Measurements from ENCODE around the gene MMP11.

The MMP11 gene

GRCh38 chr22:23745791-23746190 lies 26.9 kb upstream of the MMP11 start:
- no peak for TF ChIP-seq CTCF (IDR thresholded peaks at IDR 0.05; ENCODE audit: borderline replicate concordance, control extremely low read depth, extremely low read depth, insufficient read depth, missing control alignments)
- DNase-seq (ENCODE audit: low spot score) = no peak
- in situ Hi-C loops (cut with MboI; ENCODE audit: low sequenced_read_pairs, unreplicated experiment) = no loop called here

DNA sequence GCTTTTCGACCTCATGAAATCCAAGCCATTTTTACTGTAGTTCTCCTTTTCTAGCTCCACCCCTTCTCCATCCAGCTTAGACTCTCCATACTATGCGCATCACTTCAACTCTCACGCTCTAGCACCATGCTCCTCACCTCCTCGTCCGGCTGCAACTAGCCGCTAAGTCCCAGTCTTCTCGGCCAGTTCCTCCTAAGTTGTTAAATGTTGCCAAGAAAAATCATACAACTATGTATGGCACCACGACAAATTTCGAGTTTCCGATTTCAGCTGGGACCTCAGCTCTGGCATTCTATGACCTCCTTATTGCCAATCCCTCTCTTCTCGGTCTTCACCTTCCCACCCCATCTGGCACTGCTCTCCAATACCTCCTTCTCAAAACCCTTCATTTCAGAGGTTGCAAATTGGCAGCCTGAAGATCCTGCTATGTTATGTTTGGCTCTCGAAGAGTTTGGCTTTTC lies 22.8 kb upstream of the MMP11 start:
- in situ Hi-C loops (cut with MboI; ENCODE audit: low sequenced_read_pairs, unreplicated experiment) = no loop called here
- peak; percentile 16 for DNase-seq (ENCODE audit: low spot score)
- no peak for TF ChIP-seq CTCF (IDR thresholded peaks at IDR 0.05; ENCODE audit: borderline replicate concordance, control extremely low read depth, extremely low read depth, insufficient read depth, missing control alignments)

GRCh38 chr22:23750367-23750713 lies 22.3 kb upstream of the MMP11 start:
- in situ Hi-C loops (cut with MboI; ENCODE audit: low sequenced_read_pairs, unreplicated experiment) = no loop called here
- TF ChIP-seq CTCF (IDR thresholded peaks at IDR 0.05; ENCODE audit: borderline replicate concordance, control extremely low read depth, extremely low read depth, insufficient read depth, missing control alignments) = no peak

DNA sequence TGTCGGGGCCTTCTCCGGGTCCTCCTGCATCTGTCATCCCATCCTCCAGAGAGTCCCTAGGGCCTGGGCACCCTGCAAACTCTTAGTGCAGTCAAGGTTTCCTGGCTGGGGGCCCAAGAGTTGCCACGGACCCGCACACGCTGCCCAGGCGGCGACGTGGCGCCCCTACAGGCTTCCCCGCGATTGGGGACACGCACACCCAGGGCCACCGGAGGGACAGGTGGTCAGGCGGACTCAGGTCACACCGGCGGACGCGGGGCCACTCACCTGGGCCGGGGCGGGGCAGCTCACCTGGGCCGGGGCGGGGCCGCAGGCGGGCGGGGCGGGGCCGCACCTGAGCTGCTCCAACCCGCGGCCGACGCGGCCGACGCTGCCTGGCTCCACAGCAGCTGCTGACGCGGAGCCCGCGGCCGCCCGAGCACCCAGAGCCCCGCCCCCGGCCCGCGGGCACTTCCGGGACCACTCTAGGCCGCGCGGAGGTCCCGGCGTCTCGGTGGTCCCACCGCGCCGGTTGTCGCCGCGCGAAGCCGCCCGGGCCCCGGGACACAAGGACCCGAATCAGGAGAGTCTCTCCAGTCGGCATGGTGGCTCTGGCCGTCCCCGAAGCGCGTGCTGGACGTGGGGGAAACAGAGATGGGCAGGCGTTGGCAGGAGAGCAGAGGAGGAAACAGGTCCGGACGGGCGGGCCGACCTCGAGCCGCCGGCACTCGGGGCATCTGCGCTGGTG lies 21.8 kb upstream of the MMP11 start, which contains the start of gene ZNF70:
TSS of gene ZNF70 (minus strand) at position 399 of the 727 bp plus-strand sequence. CDS start 5,972 bp downstream, outside the sequence.
- in situ Hi-C loops (cut with MboI; ENCODE audit: low sequenced_read_pairs, unreplicated experiment) = no loop called here
- peak; percentile 23 for TF ChIP-seq CTCF (IDR thresholded peaks at IDR 0.05; ENCODE audit: borderline replicate concordance, control extremely low read depth, extremely low read depth, insufficient read depth, missing control alignments)
- peak; percentile 94 for DNase-seq (ENCODE audit: low spot score)

More at GRCh38 chr22:23750367-23750713, 22.3 kb upstream of the MMP11 start:
- DNase-seq (ENCODE audit: low spot score) = no peak

DNA sequence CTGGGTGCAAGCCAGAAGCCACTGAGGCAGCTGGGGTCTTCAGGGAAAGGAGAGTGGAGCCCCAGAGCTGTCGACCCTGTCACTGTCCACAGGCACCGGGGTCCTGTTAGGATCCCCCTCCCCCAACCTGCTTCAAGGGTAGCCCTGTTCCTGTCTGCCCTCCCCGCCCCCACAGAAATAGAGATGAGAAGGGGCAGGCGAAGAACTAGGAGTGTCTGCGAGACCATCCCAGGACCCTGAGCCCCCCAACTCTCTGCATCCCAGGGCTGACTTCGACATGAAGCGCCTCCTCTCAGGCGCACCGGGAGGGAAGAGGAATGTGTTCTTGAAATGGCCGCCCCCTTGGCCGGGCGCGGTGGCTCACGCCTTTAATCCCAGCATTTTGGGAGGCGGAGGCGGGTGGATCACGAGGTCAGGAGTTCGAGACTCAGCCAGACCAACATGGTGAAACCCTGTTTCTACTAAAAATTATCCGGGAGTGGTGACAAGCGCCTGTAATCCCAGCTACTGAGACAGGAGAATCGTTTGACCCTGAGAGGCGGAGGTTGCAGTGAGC lies 21.1 kb upstream of the MMP11 start:
- no peak for DNase-seq (ENCODE audit: low spot score)
- in situ Hi-C loops (cut with MboI; ENCODE audit: low sequenced_read_pairs, unreplicated experiment) = no loop called here
- no peak for TF ChIP-seq CTCF (IDR thresholded peaks at IDR 0.05; ENCODE audit: borderline replicate concordance, control extremely low read depth, extremely low read depth, insufficient read depth, missing control alignments)

DNA sequence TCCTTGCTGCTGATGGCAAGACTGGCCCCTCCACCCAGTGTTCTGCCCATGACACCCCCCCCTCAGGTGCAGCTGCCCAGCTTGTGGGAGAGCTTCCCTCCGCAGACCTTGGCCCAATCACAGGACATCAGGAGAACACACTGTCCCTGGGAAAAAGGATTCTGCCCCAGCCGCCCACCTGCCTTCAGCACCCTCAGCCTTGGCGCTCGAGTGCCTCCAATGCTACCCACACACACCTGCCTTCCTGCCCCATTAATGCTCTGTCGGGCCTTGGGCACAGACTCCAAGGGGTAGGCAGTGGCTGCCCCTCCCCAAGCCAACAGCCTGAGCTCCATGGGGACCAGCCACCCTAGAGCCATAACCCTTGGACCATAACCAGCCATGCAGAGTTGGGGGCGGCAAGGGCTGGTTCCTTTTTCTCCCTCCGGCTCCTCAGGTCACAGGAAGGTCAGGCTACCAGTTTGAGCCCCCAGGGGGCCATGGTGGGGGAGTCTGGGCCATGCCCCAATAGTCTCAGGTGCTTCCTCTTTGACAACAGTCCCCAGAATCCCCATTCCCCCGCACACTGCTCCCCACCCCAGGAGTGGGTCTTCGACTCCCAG lies 20.5 kb upstream of the MMP11 start:
- TF ChIP-seq CTCF (IDR thresholded peaks at IDR 0.05; ENCODE audit: borderline replicate concordance, control extremely low read depth, extremely low read depth, insufficient read depth, missing control alignments) = no peak
- in situ Hi-C loops (cut with MboI; ENCODE audit: low sequenced_read_pairs, unreplicated experiment) = no loop called here
- DNase-seq (ENCODE audit: low spot score) = peak; percentile 76
